T-helper 2 cell (primary cell): ENCODE data around the gene CENPW.

Experiments used
- DNase-seq, 5 experiments: peaks; one replicate each; pipeline versions ENCODE4 v3.0.0 to v3.0.0-alpha.2; 2012 to 2022
- total RNA-seq, 2 donors: gene quantifications; one replicate each; lab custom pipeline; 2026; lab: John Stamatoyannopoulos, UW

Gene CENPW
- total RNA-seq: 0.31 to 2.0 reads per million in 2 donors

DNA sequence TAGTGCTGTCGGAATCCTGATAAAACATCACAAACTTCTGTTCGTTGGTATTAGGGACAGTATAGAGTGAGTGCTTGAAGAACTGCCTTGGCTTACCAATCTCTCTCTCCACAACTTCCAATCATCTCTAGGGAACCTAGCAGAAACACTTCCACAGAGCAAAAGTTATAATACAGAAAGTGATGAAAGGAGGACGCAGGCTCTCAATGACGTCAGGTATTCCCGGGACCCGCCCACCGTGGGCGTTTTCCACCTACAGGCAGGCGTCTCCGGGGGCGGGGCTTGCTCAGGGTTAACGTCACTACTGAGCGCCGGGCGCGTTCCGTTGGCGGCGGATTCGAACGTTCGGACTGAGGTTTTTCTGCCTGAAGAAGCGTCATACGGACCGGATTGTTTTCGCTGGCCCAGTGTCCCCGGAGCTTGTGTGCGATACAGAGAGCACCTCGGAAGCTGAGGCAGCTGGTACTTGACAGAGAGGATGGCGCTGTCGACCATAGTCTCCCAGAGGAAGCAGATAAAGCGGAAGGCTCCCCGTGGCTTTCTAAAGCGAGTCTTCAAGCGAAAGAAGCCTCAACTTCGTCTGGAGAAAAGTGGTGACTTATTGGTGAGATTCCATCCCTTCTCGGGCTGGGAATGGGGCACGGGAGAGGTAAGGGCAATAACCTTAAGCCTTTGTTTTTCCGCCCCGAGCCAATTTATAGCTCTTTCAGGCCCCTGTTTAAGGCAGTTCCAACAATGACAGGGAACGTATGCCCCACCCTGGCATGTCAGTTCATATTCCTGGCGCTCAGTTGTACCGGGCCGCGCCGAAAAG lies at the start of gene CENPW:
CENPW (plus strand) TSS at position 320 of the 814 bp plus-strand sequence; CDS start at position 479, 159 bp downstream.
- DNase-seq: peak; percentile 61 to 94 (median 85)

DNA sequence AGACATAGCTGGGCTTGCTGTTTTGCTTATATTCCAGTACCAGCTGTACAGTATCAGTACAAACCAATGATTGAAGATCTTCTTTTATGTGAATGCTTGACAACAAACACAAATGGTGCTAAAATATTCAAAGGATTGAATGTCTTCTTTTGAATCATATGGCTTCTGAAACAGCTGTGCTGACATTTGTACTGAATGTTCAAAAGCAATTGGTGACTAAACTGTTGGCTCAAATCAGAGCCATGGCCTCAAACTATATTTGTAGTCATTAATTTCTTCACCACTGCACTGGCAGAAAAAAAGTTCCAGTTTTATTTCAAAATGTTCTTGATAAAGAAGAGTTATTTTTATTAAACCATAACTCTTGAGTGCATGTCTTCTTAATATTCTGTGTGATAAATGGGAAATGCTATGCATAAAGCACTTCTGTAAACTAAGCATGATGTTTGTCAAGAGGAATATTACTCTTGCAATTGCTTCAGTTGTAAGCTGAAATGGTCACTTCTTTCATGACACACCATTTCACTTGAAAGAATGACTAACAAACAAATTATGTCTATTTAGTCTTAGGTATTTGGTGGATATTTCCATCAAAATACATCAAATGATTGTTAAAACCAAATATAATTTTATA lies 45.9 kb upstream of the CENPW start:
- no peak for DNase-seq

DNA sequence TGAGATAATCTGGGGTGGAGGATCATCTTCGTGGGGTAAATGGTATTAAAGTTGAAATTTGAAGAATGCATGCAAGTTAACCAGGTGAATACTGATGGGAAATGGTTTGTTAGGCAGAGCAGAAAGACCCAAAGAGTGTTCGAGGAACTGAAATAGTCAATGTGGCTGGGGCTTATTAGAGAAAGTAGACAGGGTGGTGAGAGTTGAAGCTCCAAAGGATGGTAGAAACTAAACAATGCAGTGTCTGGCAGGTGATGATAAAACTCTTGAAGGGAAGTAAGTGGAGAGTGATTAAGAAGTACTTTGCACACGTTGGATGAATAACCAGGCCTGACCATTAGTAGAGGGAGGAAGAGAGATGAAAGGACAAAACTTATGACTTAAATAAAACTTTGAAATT lies 39.8 kb upstream of the CENPW start:
- no peak for DNase-seq

DNA sequence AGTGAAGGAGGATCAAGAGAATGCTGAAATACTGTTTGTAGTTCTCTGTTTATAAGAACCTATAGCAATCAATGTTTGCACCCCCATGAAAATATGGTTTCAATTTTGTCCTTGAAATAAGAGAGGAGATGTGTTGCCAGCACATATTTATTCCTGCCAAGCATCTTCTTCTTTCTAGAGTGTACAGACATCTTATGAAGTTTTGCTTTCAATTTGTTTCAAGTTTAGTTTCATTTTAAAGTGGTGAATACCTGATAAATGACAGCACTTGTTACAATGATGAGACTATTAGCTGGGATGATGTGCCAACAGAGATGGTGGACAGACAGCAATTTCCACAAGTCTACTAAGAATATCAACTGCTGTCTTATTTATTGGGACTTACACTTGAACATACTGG lies 39.2 kb upstream of the CENPW start:
- DNase-seq: peak in 1 of 5 experiments; percentile 21

- no peak for DNase-seq
Observed at GRCh38 chr6:126302191-126302590, 37.7 kb upstream of the CENPW start.

GRCh38 chr6:126307849-126308248 lies 32.1 kb upstream of the CENPW start:
- DNase-seq: no peak

DNA sequence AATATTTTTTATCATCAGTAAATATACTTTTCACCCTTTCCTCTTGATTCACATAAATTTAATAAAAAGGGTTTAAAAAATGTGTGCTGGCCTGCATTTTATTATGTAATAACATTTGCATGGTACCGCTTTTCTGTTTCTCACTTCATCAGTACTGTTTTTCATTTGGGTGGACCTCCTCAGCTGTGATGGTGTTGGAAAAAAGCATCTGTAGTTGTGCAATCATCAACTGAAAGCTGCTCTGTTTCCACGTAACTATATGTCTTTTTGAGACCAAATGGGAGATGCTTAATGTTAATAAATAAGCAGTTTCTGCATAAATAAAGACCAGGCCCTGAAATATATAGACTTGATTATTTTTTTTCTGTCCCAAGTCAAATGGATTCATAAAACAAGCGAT lies 31.6 kb upstream of the CENPW start:
- no peak for DNase-seq

DNA sequence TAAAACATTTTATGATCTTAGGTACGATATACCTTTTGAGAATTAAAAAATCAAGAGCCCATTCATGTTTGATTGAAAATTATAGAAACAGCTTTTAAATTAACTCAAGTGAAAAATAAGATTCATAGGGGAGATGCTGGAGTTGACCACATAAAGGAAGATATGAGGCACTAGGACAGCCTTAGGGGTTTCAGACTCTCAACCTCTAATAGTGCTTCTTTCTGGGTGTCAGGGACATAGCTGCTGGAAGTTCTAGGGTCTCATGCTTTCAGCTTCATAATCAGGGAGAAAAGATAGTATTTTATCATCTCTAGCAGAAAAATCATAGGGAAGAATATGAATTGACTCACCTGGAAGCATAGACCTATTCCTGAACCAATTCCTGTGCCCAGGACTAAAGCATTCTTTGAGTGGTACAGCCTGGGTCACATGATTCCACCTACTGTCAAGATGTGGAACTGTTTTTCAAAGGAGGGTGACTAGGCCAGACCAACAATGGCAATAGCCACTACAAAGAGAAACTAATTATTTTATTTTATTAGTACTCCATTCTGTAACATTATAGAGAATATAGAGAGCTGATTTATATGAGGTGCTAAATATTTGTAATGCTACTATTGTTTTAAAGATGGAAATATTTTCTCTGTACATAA lies 27.8 kb upstream of the CENPW start:
- DNase-seq: no peak

- no peak for DNase-seq
Observed at GRCh38 chr6:126313941-126314340, 26.0 kb upstream of the CENPW start.

DNA sequence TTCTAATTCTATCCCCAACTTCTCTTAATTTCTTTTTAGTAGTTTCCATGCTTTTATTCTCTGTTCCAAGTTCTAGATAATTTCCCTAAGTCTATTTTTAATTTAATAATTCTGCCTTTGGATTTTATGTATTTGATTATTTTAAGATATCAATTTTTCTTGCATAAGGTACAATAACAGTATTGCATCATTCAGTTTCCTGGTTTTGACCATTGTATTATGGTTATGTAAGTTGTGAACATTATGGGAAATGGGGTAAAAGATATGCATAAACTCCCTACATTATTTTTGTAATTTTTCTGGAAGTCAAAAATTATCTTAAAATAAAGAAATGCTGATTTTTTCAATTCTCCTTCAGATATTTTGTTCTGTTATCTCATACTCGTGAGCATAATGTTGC lies 21.1 kb upstream of the CENPW start:
- no peak for DNase-seq

DNA sequence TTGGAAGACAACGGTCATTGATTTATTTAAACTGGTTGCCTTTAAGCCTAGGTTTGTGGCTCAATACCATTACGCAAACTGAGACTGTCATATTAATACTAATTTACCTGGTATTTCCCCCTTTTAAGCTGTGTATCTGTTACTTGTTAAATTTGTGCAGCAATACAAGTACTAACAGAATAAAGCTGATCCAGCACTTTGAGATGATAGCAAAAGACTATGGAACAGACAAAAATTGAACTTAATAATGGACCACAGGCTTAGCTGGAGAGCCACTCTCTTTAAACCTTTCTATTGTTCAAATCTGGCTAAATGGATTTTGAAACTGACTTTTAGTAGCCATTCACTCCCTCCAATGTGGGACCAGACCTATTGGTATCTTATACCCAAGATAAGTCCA lies 6.2 kb upstream of the CENPW start:
- DNase-seq: no peak

DNA sequence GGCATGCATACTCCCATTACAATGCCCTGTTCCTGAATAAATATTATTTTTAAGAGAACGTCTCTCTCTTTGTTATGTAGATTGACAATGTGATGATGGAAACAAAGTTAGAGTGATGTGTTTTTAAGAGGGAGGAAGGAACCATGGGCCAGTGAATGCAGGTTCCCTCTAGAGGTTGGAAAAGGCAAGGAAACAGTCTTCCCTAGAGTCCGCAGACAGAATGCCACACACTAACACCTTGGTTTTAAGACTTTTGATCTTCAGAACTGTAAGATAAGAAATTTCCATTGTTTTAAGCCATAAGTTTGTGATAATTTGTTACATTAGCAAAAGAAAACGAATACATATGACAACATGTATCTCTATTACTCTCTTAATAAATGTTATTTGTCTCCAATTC lies 4.7 kb upstream of the CENPW start:
- DNase-seq: no peak

DNA sequence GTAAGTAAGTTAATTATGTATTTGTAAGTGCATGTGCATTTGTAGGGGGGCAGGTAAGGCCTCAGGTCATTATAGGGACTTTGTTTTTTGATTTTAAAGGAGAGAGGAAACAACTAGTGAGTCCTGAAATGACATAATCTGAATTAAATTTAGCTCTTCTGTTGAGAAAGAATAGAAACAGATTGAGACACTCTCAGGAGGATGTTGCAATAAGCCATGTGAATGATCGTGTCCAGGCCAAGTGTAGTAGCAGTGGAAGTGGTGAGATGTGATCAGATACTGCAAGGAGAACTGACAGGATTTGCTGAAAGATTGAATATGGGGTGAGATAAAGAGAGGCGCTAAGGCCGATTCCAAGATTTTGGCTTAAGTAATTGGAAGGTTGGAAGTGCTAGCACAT lies 2.6 kb upstream of the CENPW start:
- no peak for DNase-seq

GRCh38 chr6:126341126-126341525 lies 1.2 kb downstream of the CENPW start:
- no peak for DNase-seq

- DNase-seq: no peak
Observed at GRCh38 chr6:126344181-126344580, 4.3 kb downstream of the CENPW start.

DNA sequence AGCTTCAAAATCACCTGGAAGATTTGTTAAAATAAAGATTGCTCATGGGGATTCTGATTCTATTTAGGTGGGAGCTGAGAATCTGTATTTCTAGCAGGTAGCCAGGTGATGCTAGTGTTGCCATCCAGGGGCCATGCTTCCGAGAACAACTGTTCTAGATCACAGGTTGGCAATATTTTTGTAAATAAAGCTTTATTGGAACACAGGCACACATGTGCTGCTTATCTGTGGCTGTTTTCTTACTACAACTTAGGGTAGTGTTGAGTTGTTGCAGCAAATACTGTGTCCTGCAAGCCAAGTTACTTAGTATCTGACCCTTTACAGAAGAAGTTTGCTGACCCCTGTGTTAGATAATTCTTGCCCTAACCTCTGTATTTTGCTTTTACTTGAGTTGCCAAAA lies 12.0 kb downstream of the CENPW start:
- no peak for DNase-seq

- no peak for DNase-seq
Observed at GRCh38 chr6:126352514-126352913, 12.6 kb downstream of the CENPW start.

GRCh38 chr6:126356526-126356925 lies 16.6 kb downstream of the CENPW start:
- no peak for DNase-seq

- DNase-seq: no peak
Observed at GRCh38 chr6:126359936-126360537, 20.1 kb downstream of the CENPW start.

- DNase-seq: no peak
Observed at GRCh38 chr6:126361832-126362440, 22.0 kb downstream of the CENPW start.

- no peak for DNase-seq
Observed at GRCh38 chr6:126367849-126368248, 27.9 kb downstream of the CENPW start.

- no peak for DNase-seq
Observed at GRCh38 chr6:126372626-126373025, 32.7 kb downstream of the CENPW start.

GRCh38 chr6:126373344-126373743 lies 33.4 kb downstream of the CENPW start:
- no peak for DNase-seq
